HEK293 (cell line): Measurements from ENCODE around the gene MTCL1.

ENCODE experiments used
- CTCF ChIA-PET: fragments of 350-600 bp; formaldehyde crosslinking; extraction: SDS; loops from one replicate; lab custom pipeline; 2021; ENCODE audit warnings: antibody characterized with exemption; lab: Yijun Ruan, JAX
- POLR2A ChIA-PET: fragments of 300-600 bp; formaldehyde crosslinking; extraction: SDS; loops from one replicate; lab custom pipeline; 2020; ENCODE audit warnings: antibody characterized with exemption, inconsistent platforms; lab: Yijun Ruan, JAX
- H3K27ac ChIP-seq: fragments of 200-500 bp; sonication (Bioruptor generic); 2 replicates; pipeline ENCODE4 v1.5.1; 2014; ENCODE audit warnings: low read depth, low read length, control low read depth, inconsistent platforms; ENCODE audit errors: extremely low read depth
- H3K36me3 ChIP-seq, 2 experiments: fragments of 200-500 bp in 1 of 2; sonication (Bioruptor generic) in 1 of 2; 1 replicate in 1 of 2; 2 replicates in 1 of 2; pipeline ENCODE4 v1.5.1; 2014 to 2017; ENCODE audit warnings: inconsistent platforms in 2 of 2, low read length in 2 of 2; ENCODE audit not compliant: control insufficient read depth in 2 of 2, insufficient read depth in 1 of 2
- H3K4me1 ChIP-seq: fragments of 200-500 bp; sonication (Bioruptor generic); 2 replicates; pipeline ENCODE4 v1.5.1; 2014; ENCODE audit warnings: mild to moderate bottlenecking, low read length, inconsistent platforms; ENCODE audit not compliant: control insufficient read depth, insufficient read depth
- H3K4me3 ChIP-seq: 2 replicates; pipeline ENCODE4 v1.5.1; 2011; ENCODE audit warnings: low read depth, mild to moderate bottlenecking, control low read depth, low read length, moderate library complexity
- H3K9me3 ChIP-seq: fragments of 200-500 bp; sonication (Bioruptor generic); 2 replicates; pipeline ENCODE4 v1.5.1; 2014; ENCODE audit warnings: low read depth, low read length, inconsistent platforms; ENCODE audit not compliant: control insufficient read depth, insufficient read depth
- IKZF3 ChIP-seq: fragments of 450-650 bp; IDR thresholded peaks from 2 replicates; pipeline ENCODE4 v1.5.0; 2018; ENCODE audit warnings: missing biosample characterization, mild to moderate bottlenecking, missing genetic modification characterization, moderate library complexity
- KLF16 ChIP-seq: fragments of 450-650 bp; formaldehyde crosslinking; IDR thresholded peaks from 2 replicates; pipeline ENCODE4 v1.5.1; 2017; ENCODE audit warnings: missing biosample characterization, missing genetic modification characterization
- PRDM2 ChIP-seq: fragments of 450-650 bp; formaldehyde crosslinking; IDR thresholded peaks from 2 replicates; pipeline ENCODE4 v1.5.1; 2016; ENCODE audit warnings: missing biosample characterization, missing genetic modification characterization, borderline replicate concordance
- SETDB1 ChIP-seq: IDR thresholded peaks from one replicate; pipeline ENCODE4 v1.6.1; 2017; ENCODE audit warnings: mild to moderate bottlenecking, low read length, moderate library complexity, mixed read lengths; ENCODE audit not compliant: insufficient read length
- ZBTB20 ChIP-seq: fragments of 450-650 bp; formaldehyde crosslinking; IDR thresholded peaks from 2 replicates; pipeline ENCODE4 v1.5.1; 2016; ENCODE audit warnings: missing biosample characterization, missing genetic modification characterization
- ZNF146 ChIP-seq: fragments of 450-650 bp; formaldehyde crosslinking; IDR thresholded peaks from 2 replicates; pipeline ENCODE4 v1.5.1; 2016; ENCODE audit warnings: missing biosample characterization, missing genetic modification characterization
- ZNF16 ChIP-seq: fragments of 450-650 bp; formaldehyde crosslinking; IDR thresholded peaks from 2 replicates; pipeline ENCODE4 v1.5.1; 2016; ENCODE audit warnings: low read depth, missing biosample characterization, missing genetic modification characterization
- ZNF214 ChIP-seq: fragments of 450-650 bp; formaldehyde crosslinking; IDR thresholded peaks from 2 replicates; pipeline ENCODE4 v1.5.1; 2017; ENCODE audit warnings: missing biosample characterization, mild to moderate bottlenecking, missing genetic modification characterization, borderline replicate concordance
- ZNF239 ChIP-seq: fragments of 450-650 bp; formaldehyde crosslinking; IDR thresholded peaks from 2 replicates; pipeline ENCODE4 v1.5.1; 2016; ENCODE audit warnings: missing biosample characterization, missing genetic modification characterization
- ZNF26 ChIP-seq: fragments of 450-650 bp; formaldehyde crosslinking; IDR thresholded peaks from 2 replicates; pipeline ENCODE4 v1.5.1; 2016; ENCODE audit warnings: missing biosample characterization, missing genetic modification characterization
- ZNF302 ChIP-seq: fragments of 450-650 bp; formaldehyde crosslinking; IDR thresholded peaks from 2 replicates; pipeline ENCODE4 v1.5.1; 2016; ENCODE audit warnings: missing biosample characterization, missing genetic modification characterization, low read depth
- ZNF335 ChIP-seq: fragments of 450-650 bp; formaldehyde crosslinking; conservative IDR thresholded peaks from 2 replicates; pipeline ENCODE4 v1.5.1; 2016; ENCODE audit warnings: missing biosample characterization, missing genetic modification characterization
- ZNF549 ChIP-seq: fragments of 450-650 bp; IDR thresholded peaks from 2 replicates; pipeline ENCODE4 v1.5.1; 2018; ENCODE audit warnings: missing biosample characterization, missing genetic modification characterization, mild to moderate bottlenecking, inconsistent platforms, moderate library complexity
- ZNF561 ChIP-seq: fragments of 450-650 bp; IDR thresholded peaks from 2 replicates; pipeline ENCODE4 v1.5.1; 2018; ENCODE audit warnings: missing biosample characterization, missing genetic modification characterization, borderline replicate concordance
- ZNF792 ChIP-seq: fragments of 450-650 bp; formaldehyde crosslinking; IDR thresholded peaks from 2 replicates; pipeline ENCODE4 v1.5.1; 2016; ENCODE audit warnings: missing biosample characterization, missing genetic modification characterization
- ZNF837 ChIP-seq: fragments of 450-650 bp; formaldehyde crosslinking; IDR thresholded peaks from 2 replicates; pipeline ENCODE4 v1.5.1; 2016; ENCODE audit warnings: missing biosample characterization, missing genetic modification characterization

MTCL1 gene

GRCh38 chr18:8844721-8845148, 139.4 kb downstream of the MTCL1 start:
- H3K4me3 ChIP-seq = no peak overlapping the region
- ChIA-PET CTCF (interaction anchor here (1.1 kb wide), 1 partner anchor 192 kb away, joined by 3 read pairs; no protein-coding TSS in a partner anchor), POLR2A (no interaction called here)
- H3K36me3 ChIP-seq = no peaks in the 10 kb centered on the region
- H3K4me1 ChIP-seq = no peaks in the 10 kb centered on the region
- no peak overlapping the region for H3K27ac ChIP-seq
- H3K9me3 ChIP-seq = no peaks in the 10 kb centered on the region
- no peak for TF ChIP-seq SETDB1

GRCh38 chr18:8845506-8845905, 140.2 kb downstream of the MTCL1 start:
- POLR2A ChIA-PET = no interaction called here
- Histone ChIP-seq H3K4me1 (no peaks in the 10 kb centered on the region), H3K27ac (no peak overlapping the region), H3K4me3 (no peak overlapping the region), H3K36me3 (no peaks in the 10 kb centered on the region), H3K9me3 (no peaks in the 10 kb centered on the region)
- CTCF ChIA-PET = interaction anchor here (0.6 kb wide), 1 partner anchor 191 kb away, joined by 3 read pairs; no protein-coding TSS in a partner anchor
- TF ChIP-seq ZNF239 (tag by site-specific recombination) (no peak), ZBTB20 (no peak), ZNF837 (tag by site-specific recombination) (no peak), ZNF26 (tag by site-specific recombination) (no peak), ZNF549 (tag by site-specific recombination) (no peak), KLF16 (tag by site-specific recombination) (no peak), ZNF214 (tag by site-specific recombination) (no peak), ZNF792 (tag by site-specific recombination) (no peak), ZNF302 (tag by site-specific recombination) (no peak), ZNF16 (tag by site-specific recombination) (no peak), PRDM2 (no peak), IKZF3 (no peak), ZNF561 (tag by site-specific recombination) (no peak), ZNF146 (no peak), ZNF335 (tag by site-specific recombination) (no peak)
